Hematopoietic multipotent progenitor cell treated with erythropoietin and hydrocortisone succinate and interleukin-3 and kit ligand, for 15 days (in vitro differentiated cells): ENCODE results near the gene COL19A1.
"Not testable (repeated sequence)": the region's sequence is repeated elsewhere in the genome, so short reads cannot be mapped to it uniquely, and the experiment has no call there.

ENCODE experiments used
- DNase-seq: peaks from one replicate; pipeline ENCODE4 v3.0.0-alpha.2; 2015; ENCODE audit warnings: low spot score

The COL19A1 gene

GRCh38 chr6:69965974-69966373 lies 99.6 kb downstream of the COL19A1 start:
- not testable (repeated sequence) for DNase-seq

GRCh38 chr6:69973138-69973537 lies 106.8 kb downstream of the COL19A1 start:
- no peak for DNase-seq

GRCh38 chr6:69973763-69974162 lies 107.4 kb downstream of the COL19A1 start:
- DNase-seq: no peak

GRCh38 chr6:69974193-69974592 lies 107.8 kb downstream of the COL19A1 start:
- no peak for DNase-seq

GRCh38 chr6:69976591-69977090 lies 110.3 kb downstream of the COL19A1 start:
- no peak for DNase-seq

- no peak for DNase-seq
These were observed 114.3 kb downstream of the COL19A1 start for GRCh38 chr6:69980624-69981023.

- DNase-seq: no peak
These were observed 118.2 kb downstream of the COL19A1 start for GRCh38 chr6:69984506-69984905.

GRCh38 chr6:69985180-69985579 lies 118.8 kb downstream of the COL19A1 start:
- no peak for DNase-seq

GRCh38 chr6:69987550-69987949 lies 121.2 kb downstream of the COL19A1 start:
- DNase-seq: no peak

GRCh38 chr6:69988458-69989126 lies 122.2 kb downstream of the COL19A1 start:
- no peak for DNase-seq

- no peak for DNase-seq
These were observed 127.9 kb downstream of the COL19A1 start for GRCh38 chr6:69994251-69994650.

GRCh38 chr6:70008189-70008588 lies 141.8 kb downstream of the COL19A1 start:
- no peak for DNase-seq

- DNase-seq: not testable (repeated sequence)
These were observed 144.0 kb downstream of the COL19A1 start for GRCh38 chr6:70010339-70010738.

- DNase-seq: not testable (repeated sequence)
These were observed 156.8 kb downstream of the COL19A1 start for GRCh38 chr6:70023201-70023600.

- DNase-seq: no peak
These were observed 161.9 kb downstream of the COL19A1 start for GRCh38 chr6:70028246-70028645.

- no peak for DNase-seq
These were observed 162.6 kb downstream of the COL19A1 start for GRCh38 chr6:70028926-70029325.

- DNase-seq: no peak
These were observed 167.4 kb downstream of the COL19A1 start for GRCh38 chr6:70033781-70034180.

- no peak for DNase-seq
These were observed 171.1 kb downstream of the COL19A1 start for GRCh38 chr6:70037445-70037844.

- no peak for DNase-seq
These were observed 174.4 kb downstream of the COL19A1 start for GRCh38 chr6:70040766-70041165.

GRCh38 chr6:70041411-70041810 lies 175.1 kb downstream of the COL19A1 start:
- no peak for DNase-seq

GRCh38 chr6:70045413-70045812 lies 179.1 kb downstream of the COL19A1 start:
- DNase-seq: no peak

GRCh38 chr6:70051197-70052124 lies 185.1 kb downstream of the COL19A1 start:
- DNase-seq: no peak
